Fibroblast of skin of back (primary cell): ENCODE results near the gene TUT7.

Source experiments
- DNase-seq: peaks from one replicate; pipeline ENCODE4 v3.0.0-alpha.2; 2013

TUT7 gene

GRCh38 chr9:86248746-86249145 is 105.5 kb downstream of the TUT7 start:
- no peak for DNase-seq

- peak; percentile 42 for DNase-seq
Observed at GRCh38 chr9:86246752-86247161, 107.5 kb downstream of the TUT7 start.

GRCh38 chr9:86242071-86242470 is 112.1 kb downstream of the TUT7 start:
- no peak for DNase-seq

GRCh38 chr9:86241216-86241615 is 113.0 kb downstream of the TUT7 start:
- DNase-seq, result no peak

- DNase-seq, result peak; percentile 6
Observed at GRCh38 chr9:86238861-86239770, 115.1 kb downstream of the TUT7 start.
